Stimulated activated CD8-positive, alpha-beta memory T cell treated with anti-CD3 and anti-CD28 coated beads, Interleukin-4, amount 100 ng/mL, for 24 hours (primary cell): ENCODE data around the gene ACYP2.
"Not testable (repeated sequence)": the region's sequence is repeated elsewhere in the genome, so short reads cannot be mapped to it uniquely, and the experiment has no call there.

Experiments
- DNase-seq: peaks from one replicate; pipeline ENCODE4 v3.0.0-alpha.2; 2020; ENCODE audit warnings: low read depth

ACYP2 gene

GRCh38 chr2:54224997-54225396, 109.6 kb downstream of the ACYP2 start:
- DNase-seq = no peak

DNA sequence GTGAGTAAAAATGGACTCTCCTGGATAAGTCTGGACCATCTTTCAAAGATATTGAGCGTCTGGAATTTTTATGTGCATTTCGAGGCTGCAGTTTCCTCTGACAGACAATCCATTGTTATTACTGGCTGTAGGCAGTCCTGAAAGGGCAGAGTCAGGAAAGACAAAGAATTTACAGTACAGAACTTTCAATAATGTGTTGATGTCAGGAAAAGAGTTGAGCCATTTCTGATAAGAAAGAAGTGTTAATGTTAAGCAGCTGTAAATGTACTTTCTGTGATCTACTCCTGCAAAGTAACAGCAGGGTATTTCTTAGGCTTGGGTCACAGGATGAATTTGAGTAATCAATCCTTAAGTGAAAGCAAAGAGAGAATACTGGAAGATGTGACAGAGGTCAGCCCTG, 110.8 kb downstream of the ACYP2 start:
- DNase-seq = no peak

DNA sequence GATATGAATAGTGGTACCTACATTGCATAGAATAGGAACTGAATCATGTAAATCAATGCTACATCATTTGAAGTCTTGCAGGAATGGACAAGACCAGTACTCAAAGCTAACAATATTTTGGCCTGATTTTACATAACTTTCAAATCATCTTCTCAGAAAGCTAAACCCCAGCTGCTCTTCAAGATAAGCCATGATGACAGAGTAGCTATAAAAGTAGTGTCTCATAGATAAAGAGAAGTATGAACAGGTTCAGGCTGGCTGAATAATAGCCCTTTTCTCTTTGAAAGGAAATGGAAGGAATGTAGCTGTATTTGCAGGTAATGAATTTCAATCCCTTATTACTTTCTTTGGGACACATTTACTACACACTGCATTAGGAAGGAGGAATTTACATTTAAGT, 112.4 kb downstream of the ACYP2 start:
- no peak for DNase-seq

- DNase-seq = no peak
These were observed 113.5 kb downstream of the ACYP2 start for GRCh38 chr2:54228945-54229344.

GRCh38 chr2:54233832-54234649, 118.6 kb downstream of the ACYP2 start:
- DNase-seq = no peak

- no peak for DNase-seq
These were observed 122.0 kb downstream of the ACYP2 start for GRCh38 chr2:54237428-54237827.

GRCh38 chr2:54239427-54239826, 124.0 kb downstream of the ACYP2 start:
- DNase-seq = no peak

DNA sequence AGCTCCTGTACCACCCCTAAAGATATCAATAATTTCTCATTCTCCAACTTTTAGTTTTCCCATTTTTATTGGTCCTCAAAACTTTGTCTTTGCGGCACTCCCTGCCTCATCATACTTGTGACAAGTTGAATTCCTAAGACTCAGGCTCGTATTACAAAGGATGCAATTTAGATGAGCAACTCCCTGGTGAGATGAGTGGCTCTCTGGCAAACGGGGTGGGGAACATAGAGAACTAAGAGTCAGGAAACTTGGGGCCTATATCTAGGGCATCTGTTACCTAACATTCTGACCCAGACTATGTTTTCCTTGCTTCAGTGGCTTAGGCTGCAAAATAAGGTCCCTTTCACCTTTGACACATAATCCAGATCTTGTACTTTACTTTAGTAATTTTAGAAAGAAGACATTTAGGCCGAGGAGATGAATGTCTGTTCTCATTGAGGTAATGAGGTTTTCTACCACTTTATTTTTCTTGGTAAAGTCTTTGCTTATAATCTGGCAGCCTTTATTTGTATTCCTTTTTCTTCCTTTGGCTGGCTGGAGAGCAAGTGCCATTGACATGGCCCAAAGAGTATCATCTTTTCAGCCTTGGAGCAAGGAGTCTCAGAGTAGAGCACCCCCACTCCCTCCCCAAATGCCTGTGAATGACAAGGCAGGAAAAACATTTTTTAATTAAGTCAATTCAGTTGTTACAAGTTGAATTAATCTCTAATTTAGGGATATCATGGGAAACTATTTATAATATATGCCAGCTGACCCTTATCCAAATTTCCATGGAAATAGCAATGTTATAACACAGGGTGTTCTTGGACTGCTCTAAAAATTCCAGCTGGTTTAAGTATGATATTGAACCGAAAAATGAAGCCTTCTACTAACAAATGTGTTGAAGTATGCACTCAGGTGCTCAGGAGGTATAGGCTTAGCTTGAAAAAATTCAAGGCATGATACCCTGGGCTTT, 125.4 kb downstream of the ACYP2 start:
- DNase-seq = no peak

- no peak for DNase-seq
These were observed 131.7 kb downstream of the ACYP2 start for GRCh38 chr2:54247115-54247514.

- no peak for DNase-seq
These were observed 134.2 kb downstream of the ACYP2 start for GRCh38 chr2:54249629-54250028.

DNA sequence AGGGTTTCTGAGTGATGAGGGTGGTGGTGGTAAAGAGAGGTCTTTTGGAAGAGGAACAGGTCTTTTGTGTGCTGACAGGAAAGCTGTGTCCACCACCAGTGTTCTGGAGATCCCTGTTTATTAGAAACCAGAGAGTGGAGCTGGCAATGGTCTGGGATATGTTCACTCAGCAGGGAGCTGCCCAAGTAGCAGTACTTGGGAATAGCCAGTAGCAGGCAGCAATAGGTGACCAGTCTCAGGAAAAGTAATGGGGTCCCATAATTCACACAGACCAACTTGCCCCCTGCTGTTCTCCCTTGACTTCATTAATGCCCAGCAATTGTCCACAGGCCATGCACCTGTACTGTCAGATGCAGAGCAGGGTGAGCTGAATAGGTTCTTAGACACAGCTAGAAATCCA, 138.8 kb downstream of the ACYP2 start:
- no peak for DNase-seq

DNA sequence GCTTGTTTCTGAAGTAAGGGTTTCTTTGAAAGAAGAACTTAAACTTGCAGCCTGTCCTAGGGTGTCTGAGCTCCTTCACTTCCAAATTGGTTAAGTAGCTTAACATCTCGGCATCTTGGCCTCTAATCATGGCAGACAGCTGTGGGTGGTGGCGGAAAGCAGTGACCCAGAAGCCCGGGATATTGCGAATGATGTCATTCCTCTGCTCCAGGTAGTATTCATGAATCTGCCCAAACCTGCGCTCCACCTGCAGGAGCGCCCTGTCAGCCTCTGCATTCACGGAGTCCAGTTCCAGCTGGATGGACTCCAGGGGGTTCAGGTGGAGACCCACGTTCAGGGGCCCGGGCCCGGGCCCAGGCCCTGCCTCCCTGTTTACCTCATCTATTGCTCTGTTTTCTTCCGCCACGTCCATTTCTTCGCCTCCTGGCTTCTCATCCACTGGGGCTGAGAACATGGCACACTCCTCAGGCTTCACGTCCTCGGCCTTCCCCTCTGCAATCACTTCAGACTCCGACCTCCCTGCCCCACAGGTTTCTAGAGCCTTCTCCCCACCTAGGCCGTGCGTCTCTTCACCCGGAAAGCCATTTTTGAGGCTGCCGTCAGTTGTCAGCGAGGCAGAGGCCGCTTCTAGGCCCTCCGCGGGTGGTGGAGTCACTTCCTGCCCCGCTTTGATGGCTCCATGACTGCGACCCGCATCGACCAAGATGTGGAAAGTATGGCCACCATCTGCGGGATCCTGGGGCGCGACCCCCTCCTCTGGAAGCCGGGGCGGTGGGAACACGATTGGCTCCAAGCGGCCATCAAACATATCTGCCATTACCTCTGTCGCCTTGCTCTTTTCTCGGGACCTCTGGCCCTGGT, 140.0 kb downstream of the ACYP2 start:
- DNase-seq = no peak

- no peak for DNase-seq
These were observed 140.8 kb downstream of the ACYP2 start, which contains the start of gene TSPYL6 for GRCh38 chr2:54256091-54256694. TSPYL6 (minus strand) TSS chr2:54256229; CDS start chr2:54256151, 78 bp downstream.

DNA sequence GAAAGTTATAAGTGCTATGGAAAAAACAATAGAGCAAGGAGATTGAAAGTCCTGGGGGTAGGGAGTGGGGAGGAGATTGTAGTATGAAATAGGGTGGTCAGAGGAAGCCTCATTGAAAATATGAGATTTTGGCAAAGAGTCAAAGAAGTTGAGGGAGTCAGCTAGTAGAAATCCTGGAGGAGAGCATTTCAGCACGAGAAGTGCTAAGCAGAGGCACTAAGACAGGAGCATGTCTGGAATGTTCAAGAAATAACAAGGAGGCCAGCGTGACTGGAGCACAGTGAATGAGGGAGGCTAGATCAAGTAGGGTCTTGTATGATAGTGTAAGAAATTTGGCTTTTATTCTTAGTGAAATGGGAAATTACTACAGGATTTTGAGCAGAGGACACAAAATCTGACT, 142.8 kb downstream of the ACYP2 start:
- DNase-seq = no peak

DNA sequence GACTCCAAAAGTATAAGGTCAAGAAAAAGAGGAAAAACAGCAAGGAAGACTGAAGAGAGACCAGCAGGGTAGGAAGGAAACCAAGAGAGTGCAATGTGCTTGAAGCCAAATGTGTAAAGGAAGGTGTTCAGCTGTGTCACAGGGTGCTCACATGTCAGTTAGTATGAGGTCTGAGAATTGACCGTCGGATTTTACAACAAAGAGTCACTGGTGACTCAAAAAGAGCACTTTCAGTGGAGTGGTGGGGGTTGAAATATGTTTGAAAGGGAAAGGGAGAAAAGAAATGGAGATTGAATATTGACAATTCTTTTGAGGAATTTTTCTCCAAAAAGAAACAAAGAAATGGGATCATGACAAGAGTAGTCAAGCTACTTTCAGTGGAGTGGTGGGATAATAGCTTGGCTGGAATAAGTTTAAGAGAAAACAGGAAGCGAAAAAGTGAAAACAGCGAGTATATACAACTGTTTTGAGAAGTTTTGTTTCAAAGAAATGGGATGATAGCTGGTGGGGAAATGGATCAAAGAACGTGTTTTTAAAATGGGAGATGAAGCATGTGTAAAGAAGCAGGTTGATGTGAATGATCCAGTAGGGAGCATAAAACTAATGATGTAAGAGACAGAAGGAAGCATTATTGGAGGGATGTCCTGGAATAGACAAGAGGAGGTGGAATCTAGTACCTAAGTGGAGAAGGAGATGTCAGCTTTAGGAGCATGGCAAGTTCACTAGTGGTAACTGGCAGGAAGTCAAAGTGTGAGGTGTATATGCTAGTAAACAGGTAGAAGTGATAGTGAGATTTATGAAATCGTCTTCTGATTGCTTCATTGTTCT, 144.2 kb downstream of the ACYP2 start:
- no peak for DNase-seq

DNA sequence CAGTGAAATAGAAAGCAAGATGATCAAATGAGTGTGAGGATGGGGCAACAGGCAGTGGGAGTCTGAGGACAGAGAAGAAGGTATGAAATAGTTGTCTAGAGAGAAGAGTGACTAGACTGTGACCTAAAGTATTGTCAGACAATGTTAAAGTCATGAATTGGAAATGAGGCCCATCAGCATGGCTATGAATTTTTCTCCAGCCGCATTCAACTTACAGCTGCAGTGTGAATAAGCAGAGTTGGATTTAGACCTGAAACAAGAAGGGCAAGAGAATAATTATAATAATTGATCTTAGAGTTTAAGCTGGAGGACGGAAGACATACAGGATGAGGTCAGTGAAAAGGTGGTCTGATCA, 144.8 kb downstream of the ACYP2 start:
- no peak for DNase-seq

DNA sequence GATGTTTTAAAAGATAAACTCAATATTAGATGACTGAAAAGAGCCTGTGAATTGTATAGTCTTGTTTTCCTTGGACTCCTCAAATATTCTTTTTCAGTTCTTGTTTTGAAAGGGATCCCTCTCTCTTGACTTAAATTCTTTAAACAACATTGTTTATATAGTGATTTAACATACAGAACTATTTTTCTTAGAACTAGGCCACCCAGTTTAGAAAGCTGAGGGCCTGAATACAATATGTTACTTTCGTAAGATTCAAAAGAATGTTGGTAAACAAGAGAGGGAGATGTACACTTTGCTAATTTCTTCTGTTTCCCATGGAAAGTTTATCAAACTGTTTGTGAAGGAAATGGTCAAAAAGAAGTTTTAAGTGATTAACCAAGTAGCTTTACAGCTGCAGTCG, 146.1 kb downstream of the ACYP2 start:
- DNase-seq = no peak

DNA sequence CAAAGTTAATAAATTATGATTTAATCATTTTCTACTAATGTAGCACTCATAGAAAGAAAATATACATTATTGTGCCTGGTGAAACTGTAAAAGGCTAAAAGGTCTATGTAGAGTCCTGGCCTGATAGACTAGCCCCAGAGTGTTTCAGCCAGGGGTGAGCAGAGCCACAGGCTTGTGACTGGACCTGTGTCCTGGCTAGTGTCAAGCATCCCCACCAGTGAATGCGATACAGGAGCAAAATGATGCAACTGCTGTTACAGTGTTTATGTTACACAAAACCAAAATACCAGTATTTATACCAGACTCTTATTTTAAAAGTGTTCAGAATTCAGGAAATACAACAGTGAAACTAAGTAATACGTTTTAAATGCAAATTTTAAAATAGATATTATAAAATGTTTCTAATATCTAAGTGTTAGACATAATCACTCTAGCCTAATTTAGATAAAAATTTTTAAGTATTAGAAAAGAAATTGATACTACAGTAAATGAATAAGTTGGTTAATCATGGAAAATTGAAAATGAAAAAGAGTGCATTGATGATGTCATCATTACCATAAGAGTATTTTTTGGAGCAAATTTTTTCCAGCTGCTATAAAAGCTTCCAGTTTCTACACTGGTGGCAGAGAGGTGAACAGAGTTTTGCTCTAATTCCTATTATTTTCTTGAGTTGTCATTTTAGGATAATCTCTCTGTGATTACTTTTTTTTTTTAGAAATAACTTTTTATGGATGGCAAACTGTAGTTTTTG, 146.8 kb downstream of the ACYP2 start:
- no peak for DNase-seq

- not testable (repeated sequence) for DNase-seq
These were observed 149.7 kb downstream of the ACYP2 start for GRCh38 chr2:54265081-54265480.

DNA sequence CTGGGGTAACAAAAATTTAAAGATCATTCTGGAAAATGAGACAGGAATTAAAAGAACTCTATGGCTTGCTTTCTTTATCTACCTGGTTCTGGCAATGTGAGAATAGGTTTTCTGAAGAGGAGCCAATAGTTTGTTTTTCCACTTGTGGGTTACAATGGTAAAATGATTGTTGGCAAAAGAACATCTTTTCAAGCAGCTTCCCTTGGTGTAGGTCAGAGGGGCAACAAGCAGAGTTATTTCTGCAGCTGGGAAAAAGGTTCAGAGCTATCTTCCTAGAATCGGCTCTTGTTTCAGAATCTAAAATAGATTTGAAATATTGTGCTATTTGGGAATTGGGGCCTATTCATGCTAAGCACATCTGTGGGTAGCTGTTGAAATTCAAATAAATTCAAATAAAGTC, 152.2 kb downstream of the ACYP2 start:
- no peak for DNase-seq
